K562 (cell line): Measurements from ENCODE around the gene SLC22A12.
A peak's percentile ranks its signal among the peaks of the same experiment; 100 is the strongest.

Experiments
- BACH1 ChIP-seq: fragments of 200-800 bp; sonication (Bioruptor generic); IDR thresholded peaks from 2 replicates; pipeline ENCODE4 v1.6.1; 2016; ENCODE audit warnings: missing genetic modification characterization, missing compliant biosample characterization
- BHLHE40 ChIP-seq: IDR thresholded peaks from 2 replicates; pipeline ENCODE4 v1.6.1; 2011; ENCODE audit warnings: low read length, improper control_type of control experiment
- CHD2 ChIP-seq: IDR thresholded peaks from 2 replicates; pipeline ENCODE4 v1.6.1; 2011; ENCODE audit warnings: low read depth, low read length
- CTCF ChIP-seq, 3 experiments: IDR thresholded peaks in 2 of 3; conservative IDR thresholded peaks in 1 of 3; 2 replicates each; pipeline ENCODE4 v1.5.1; 2011 to 2012; ENCODE audit warnings: low read length in 3 of 3, mild to moderate bottlenecking in 3 of 3, control low read depth in 2 of 3, improper control_type of control experiment in 1 of 3, inconsistent platforms in 1 of 3, low read depth in 1 of 3, mixed read lengths in 1 of 3, moderate library complexity in 1 of 3; ENCODE audit not compliant: insufficient read depth in 2 of 3
- FOXM1 ChIP-seq, 2 experiments: fragments of 450-650 bp in 1 of 2; sonication (generic) in 1 of 2; formaldehyde crosslinking in 1 of 2; IDR thresholded peaks; 2 replicates each; pipeline versions ENCODE4 v1.6.1 to v1.9.0; 2017 to 2022; ENCODE audit warnings: low read depth in 2 of 2, mild to moderate bottlenecking in 2 of 2, missing genetic modification reagents in 1 of 2, moderate library complexity in 1 of 2
- POLR2A ChIP-seq: fragments of 450-650 bp; conservative IDR thresholded peaks from 2 replicates; pipeline ENCODE4 v1.6.1; 2016
- TEAD4 ChIP-seq, 2 experiments: sonication (generic) in 1 of 2; formaldehyde crosslinking in 1 of 2; IDR thresholded peaks; 2 replicates each; pipeline versions ENCODE4 v1.6.1 to v1.8.0; 2012 to 2022; ENCODE audit warnings: borderline replicate concordance in 1 of 2, inconsistent platforms in 1 of 2, low read length in 1 of 2, mild to moderate bottlenecking in 1 of 2, missing genetic modification reagents in 1 of 2
- TRIM25 ChIP-seq: fragments of 450-650 bp; IDR thresholded peaks from 2 replicates; pipeline ENCODE4 v1.7.0; 2016; ENCODE audit warnings: borderline replicate concordance
- ZNF24 ChIP-seq: fragments of 450-650 bp; IDR thresholded peaks from 2 replicates; pipeline ENCODE4 v1.6.1; 2016
- ZNF263 ChIP-seq: sonication (generic); formaldehyde crosslinking; IDR thresholded peaks from 2 replicates; pipeline ENCODE4 v1.8.0; 2022; ENCODE audit warnings: mild to moderate bottlenecking, missing genetic modification reagents, borderline replicate concordance
- ZNF586 ChIP-seq: fragments of 450-650 bp; formaldehyde crosslinking; conservative IDR thresholded peaks from 2 replicates; pipeline ENCODE4 v1.4.0; 2020; ENCODE audit warnings: mild to moderate bottlenecking, moderate library complexity

DNA sequence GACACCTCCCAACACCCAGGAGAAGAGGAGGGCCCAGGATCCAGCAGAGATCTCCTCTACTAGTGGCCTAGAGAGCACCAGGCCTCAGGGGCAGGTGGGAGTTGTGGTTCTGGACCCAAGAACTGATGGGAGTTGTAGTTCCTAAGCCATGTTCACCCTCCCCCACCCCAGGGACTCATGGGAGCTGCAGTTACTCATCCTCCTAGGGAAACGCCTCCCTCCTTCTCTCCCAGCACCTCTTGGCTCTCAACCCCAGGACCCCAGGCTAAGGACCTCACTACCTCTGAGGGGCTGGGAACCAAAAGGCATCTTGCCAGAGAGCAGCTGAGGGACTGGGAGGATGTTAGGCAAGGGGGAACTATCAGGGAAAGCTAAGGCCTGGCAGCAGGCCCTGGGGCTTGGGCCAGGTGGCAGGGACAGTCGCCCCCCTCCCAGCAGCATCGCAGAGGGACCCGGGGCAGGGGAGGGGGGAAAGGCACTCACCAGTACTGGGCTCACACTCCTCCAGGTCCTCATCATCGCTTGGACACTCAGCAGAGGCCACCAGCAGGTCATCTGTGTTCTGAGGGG, 28.9 kb downstream of the SLC22A12 start:
- TF ChIP-seq ZNF24, result peak; percentile 90
- no peak for TF ChIP-seq TEAD4 (IDR thresholded peaks at IDR 0.05; ENCODE audit: low read length)
- TF ChIP-seq TEAD4 (CRISPR knock-in tag; IDR thresholded peaks at IDR 0.05; ENCODE audit: borderline replicate concordance), result no peak
- TF ChIP-seq ZNF263 (CRISPR knock-in tag), result no peak
- no peak for TF ChIP-seq TRIM25
- TF ChIP-seq ZNF586 (CRISPR knock-in tag), result no peak
- no peak for TF ChIP-seq BHLHE40
- TF ChIP-seq FOXM1 (IDR thresholded peaks at IDR 0.05; ENCODE audit: low read depth), result no peak
- no peak for TF ChIP-seq FOXM1 (CRISPR knock-in tag; IDR thresholded peaks at IDR 0.05; ENCODE audit: low read depth)
- peak; percentile 56 for TF ChIP-seq CHD2
- TF ChIP-seq CTCF (IDR thresholded peaks at IDR 0.05 in 2 of 3, conservative IDR thresholded peaks at IDR 0.05 in 1 of 3; ENCODE audit: insufficient read depth in 2 of 3, low read depth in 1 of 3, low read length in 3 of 3), result no peak
- no peak for TF ChIP-seq BACH1
- no peak for TF ChIP-seq POLR2A
